Inferior parietal cortex (tissue), 1 donor: ENCODE data around the gene TCF7.

Experiments used
- DNase-seq: peaks from one replicate; pipeline ENCODE4 v3.0.0-alpha.2; 2016; ENCODE audit errors: extremely low spot score

Gene TCF7

GRCh38 chr5:134090522-134090921 is 24.0 kb upstream of the TCF7 start:
- no peak for DNase-seq

DNA sequence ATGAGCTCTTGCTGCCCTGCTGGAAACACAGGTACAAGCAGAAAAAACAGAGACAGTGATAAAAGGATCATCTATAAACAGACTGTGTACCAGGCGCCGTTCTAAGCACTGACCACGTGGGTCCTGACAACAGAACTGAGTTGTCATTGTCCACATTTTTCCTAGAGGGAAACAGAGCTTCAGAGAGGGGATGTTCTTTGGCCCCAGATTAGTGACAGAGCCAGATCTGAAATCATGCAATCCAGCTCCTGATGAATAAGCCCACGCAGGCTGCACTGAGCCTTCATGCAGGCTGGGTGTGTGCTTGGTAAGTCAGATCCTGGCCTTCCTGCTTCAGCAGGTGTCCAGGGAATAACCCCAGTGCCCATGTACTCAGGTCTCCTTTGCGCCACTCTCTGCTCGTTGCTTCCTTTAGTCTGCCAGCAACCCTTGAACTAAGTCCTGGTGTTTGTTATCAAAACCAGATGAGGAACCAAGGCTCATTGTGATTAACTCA is 22.8 kb upstream of the TCF7 start:
- peak; percentile 36 for DNase-seq

- DNase-seq: no peak
These were observed 21.6 kb upstream of the TCF7 start for GRCh38 chr5:134092875-134093274.

DNA sequence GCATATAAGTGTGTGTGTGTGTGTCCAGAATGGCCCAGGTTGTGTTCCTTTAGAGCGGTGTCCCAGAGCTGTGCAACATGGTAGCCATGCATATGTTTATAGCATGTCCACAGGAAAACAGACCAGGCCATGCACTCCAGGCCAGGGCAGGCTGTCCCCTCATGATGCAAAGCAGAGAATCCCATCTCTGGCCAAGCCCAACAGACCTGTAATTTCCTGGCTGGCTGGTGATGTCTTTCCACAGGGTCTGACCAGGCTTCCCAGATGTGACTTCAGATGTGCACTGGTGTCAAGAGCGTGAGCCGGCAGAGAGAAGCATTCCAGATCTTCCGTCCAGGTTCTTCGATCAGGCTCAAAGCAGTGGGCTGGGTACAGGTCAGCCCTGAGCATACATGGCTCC is 21.1 kb upstream of the TCF7 start:
- no peak for DNase-seq

DNA sequence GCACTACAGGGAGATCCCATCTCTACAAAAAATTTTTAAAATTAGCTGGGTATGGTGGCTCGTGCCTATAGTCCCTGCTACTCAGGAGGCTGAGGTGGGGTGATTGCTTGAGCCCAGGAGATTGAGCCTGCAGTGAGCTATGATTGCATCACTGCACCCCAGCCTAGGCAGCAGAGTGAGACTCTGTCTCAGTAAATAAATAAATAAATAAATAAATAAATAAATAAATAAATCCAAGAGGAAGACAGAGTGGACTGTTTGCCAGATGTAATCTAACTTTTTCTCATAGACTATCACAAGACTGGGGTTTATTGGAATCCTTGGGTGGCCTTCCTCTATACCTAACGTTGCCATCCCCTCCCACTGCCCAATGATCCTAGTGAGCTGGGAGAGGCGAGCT is 19.2 kb upstream of the TCF7 start:
- DNase-seq: no peak

DNA sequence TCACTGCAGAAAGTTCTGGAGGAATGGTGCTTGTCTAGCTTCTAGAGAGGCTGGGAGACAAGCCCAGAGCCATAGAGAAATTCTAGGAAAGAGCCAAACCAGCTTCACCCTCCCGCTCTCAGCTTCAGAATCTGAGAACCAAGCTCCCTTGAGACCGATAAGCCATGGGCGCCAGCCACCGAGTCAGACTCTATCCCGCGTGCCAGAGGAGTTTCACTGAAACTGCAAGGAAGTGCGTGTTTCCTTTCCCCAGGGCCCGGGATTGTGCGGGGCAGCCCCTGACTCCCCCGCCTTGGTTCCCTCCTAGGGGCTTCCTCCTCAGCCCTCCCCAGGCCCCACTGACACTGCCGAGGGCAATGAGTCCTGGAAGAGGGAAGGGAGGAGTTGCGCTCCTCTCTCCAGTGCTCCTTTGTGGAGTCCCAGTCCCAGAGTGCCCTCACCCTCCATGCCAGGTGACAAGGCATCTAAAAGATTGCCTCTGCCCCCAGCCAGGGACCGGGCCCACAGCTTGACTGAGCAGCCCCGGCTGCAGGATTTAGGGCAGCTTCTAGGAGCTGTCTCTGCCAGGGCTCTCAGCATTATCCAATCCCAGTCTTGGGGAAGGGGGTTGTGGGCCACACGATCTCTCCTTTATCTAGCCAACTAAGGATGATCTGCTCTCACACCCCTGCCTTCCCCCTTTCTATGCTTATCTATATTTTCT is 18.4 kb upstream of the TCF7 start:
- no peak for DNase-seq

GRCh38 chr5:134097211-134097749 is 17.2 kb upstream of the TCF7 start:
- DNase-seq: no peak

DNA sequence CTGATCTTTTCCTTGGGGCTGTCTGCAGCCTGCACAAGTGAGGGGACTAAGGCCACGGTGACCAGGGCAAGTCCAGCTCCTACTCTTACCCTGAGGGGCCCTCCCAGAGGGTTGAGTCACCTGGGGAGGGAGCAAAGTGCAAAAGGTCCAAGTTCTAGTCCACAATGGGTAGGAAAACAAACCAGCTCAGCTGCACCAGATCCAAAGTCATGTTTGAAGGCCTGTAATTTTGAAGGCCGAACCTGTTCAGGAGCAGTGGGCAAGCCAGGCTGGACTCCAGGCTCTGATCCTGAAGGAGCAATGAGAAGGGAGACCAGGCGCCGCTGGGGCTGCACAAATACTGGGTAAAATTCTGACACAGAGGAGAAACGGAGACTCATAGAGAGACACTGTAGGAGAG is 15.8 kb upstream of the TCF7 start:
- no peak for DNase-seq

GRCh38 chr5:134099288-134099872 is 15.1 kb upstream of the TCF7 start:
- DNase-seq: no peak

DNA sequence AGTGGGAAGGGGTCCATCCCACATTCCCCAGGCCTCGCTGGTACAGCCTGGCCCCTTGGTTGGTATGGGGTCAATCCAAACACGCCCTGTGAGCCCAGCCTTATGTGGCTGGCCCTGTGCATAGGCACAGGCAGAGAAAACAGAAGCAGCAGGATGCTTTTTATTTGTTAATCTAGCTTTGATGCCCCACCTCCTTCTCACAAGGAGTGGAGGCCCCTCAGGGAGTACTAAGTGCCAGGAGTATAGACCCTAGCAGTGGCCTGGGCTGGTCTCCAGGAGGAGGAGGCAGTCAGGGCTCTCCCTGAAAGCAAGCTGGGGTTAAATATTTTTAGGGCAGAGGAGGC is 14.6 kb upstream of the TCF7 start:
- DNase-seq: no peak

DNA sequence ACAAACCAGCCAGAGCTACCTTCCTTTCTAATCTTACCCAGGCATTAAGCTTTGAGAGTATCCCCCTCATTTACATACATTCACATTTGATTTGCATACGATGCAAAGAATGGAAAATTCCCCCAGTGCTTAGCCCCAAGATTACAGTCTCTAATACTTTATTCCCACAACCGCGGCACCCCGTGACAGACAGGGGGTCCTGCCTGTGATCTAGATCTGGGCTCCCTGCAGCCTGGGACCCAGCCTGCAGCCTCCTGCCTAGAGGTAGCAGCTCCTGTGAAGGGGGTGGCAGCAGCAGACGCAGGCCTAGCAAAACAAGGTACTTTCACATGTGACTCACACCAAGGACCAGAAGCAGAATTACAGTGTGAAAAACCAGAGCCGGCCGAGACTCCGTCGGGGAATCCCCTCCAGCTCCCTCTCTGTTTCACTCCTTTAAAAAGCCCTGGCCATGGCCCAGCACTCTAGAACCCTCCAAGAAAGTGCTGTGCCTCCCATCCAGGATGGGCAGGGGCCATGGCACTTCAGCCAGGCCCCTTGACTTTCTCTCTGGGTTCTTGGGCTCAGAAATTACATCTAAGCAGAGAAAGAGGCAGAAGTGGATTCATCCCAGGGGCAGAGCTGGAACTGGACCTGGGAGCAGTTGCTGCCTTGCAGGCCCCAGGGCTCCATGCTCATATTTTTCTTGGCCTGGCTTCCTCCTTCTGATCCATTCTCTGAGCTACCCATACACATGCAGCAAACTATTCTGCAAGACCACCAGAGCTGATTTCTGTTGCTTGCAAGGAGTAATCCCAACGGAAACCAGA is 14.0 kb upstream of the TCF7 start:
- no peak for DNase-seq

- peak; percentile 55 for DNase-seq
These were observed 12.6 kb upstream of the TCF7 start for GRCh38 chr5:134101686-134102439.

DNA sequence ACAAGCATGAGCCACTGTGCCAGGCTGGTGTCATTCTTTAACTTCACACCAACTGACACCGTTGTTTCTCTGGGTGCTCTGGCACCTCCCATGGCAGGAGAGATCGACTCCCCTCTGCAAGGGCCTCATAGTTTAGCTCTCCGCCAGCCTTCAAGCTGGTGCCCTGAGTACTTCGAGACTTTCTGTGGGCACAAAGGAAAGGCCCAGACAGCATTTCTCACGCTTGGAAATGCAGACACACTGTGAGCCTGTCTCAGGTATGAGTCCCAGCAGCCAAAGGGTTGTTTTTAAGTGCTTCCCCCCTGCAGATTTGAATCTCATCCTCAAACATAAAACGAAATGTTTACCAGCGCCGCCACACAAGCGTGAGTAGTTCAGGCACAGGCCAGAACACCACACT is 11.1 kb upstream of the TCF7 start:
- no peak for DNase-seq

- no peak for DNase-seq
These were observed 10.4 kb upstream of the TCF7 start for GRCh38 chr5:134103998-134104654.

- DNase-seq: no peak
These were observed 7.3 kb upstream of the TCF7 start for GRCh38 chr5:134106991-134107701.

GRCh38 chr5:134107779-134108178 is 6.7 kb upstream of the TCF7 start:
- DNase-seq: no peak

DNA sequence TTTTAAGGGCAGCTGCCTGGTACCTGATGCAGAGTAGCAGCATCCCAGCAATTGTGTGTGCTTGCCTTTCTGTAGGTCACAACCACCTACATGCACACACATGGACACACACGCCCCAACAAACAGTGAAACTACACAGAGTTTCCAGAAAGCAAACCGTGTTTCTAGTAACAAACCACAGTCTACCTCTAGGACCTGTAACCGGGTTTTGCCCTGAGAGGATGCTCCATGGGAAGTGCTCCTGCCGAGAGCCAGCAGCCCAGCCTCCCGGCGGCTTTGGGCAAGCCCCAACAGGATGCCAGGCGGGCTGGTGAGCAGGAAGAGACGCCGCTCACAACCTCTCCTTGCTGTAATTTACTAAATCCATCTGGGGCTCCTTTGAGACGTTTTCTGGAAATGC is 4.1 kb upstream of the TCF7 start:
- DNase-seq: no peak

GRCh38 chr5:134111741-134112647 is 2.5 kb upstream of the TCF7 start:
- no peak for DNase-seq

- DNase-seq: no peak
These were observed 1.6 kb upstream of the TCF7 start for GRCh38 chr5:134112726-134113362.
